CD4-positive, alpha-beta T cell treated with Interleukin-21 for 1 hour (primary cell): Measurements from ENCODE around the gene RAB37.

Source experiments
- DNase-seq: peaks from one replicate; pipeline ENCODE4 v3.0.0-alpha.2; 2020

RAB37 gene

GRCh38 chr17:74729368-74729767 lies 7.7 kb upstream of the RAB37 start:
- DNase-seq: no peak

DNA sequence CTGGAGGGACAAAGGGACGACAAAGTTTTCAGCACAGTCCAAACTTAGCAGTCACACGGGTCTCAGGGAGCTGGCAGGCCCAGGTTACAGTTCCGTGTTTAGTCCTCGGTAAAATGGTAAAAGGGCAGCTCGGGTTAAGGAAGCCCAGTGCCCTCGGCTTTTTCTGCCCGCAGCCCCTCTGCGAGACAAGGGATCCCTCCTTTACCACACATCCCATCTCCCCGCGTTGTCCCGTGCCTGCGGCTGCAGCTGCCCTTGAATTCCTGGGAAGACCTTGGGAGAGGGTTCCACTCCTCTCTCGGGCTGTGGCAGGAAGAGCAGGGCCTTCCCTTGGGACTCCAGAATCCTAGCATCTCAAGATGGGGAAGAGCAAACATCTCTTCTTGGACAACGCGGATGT lies 7.2 kb upstream of the RAB37 start:
- DNase-seq: no peak

- peak; percentile 74 for DNase-seq
Observed at GRCh38 chr17:74730491-74731346, 6.3 kb upstream of the RAB37 start.

DNA sequence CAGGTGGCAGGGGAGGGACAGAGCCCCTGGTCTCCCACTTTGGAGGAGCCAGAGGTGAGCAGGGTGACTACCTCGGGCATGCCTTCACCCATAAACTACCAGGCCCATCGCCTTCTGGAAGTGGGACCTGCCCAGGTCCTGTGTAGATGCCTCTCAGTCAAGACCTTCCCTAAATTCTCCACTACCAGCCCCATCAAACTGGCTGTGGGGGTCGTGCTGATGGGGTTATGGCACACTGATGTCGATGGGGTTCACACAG lies 5.8 kb upstream of the RAB37 start:
- no peak for DNase-seq

DNA sequence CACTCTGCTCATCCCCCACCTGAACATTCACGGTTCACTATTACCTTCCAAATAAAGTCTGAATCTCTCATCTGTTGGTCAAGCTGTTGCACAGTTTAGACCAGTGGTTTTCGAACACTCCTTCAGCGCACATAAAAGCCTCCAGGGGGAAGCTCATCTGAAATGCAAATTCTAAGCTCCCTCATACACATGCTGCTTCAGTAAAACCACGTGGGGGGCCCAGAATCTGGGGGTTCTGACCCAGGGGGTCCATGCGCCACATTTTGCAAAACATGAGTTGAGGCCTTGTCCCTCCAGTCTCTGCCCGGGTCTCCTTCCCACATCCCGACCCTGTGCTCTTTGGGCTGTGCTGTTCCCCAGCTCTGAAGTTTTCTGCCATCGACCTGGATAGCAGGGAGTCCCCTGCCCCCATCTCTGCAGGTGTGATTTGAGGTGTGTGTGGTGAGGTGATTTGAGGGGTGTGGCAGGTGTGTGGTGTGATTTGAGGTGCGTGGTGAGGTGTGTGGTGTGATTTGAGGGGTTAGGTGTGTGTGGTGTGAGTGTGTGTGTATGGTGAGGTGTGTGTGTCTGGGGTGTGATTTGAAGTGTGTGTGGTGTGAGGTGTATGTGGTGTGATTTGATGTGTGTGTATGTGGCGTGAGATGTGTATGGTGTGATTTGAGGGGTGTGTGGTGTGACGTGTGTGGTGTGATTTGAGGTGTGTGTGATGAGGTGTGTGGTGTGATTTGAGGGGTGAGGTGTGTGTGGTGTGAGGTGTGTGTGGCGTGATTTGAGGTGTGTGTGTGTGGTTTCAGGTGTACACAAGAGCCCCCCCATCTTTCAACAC lies 4.8 kb upstream of the RAB37 start:
- no peak for DNase-seq

GRCh38 chr17:74733365-74734122 lies 3.5 kb upstream of the RAB37 start:
- peak; percentile 49 for DNase-seq

DNA sequence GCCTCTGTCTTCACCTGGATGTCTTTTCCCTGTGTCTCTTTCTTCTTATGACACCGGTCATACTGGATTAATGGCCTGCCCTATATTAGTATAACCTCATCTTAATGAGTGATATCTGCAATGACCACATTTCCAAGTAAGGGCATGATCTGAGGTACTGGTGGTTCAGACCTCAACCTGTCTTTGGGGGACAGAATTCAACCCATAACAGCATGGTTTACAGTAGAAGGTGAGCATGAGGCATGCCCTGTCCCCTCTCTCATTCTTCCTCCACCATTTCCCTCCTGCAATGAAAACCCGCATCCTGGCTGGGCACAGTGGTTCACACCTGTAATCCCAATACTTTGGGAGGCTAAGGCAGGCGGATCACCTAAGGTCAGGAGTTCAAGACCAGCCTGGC lies 2.8 kb upstream of the RAB37 start:
- no peak for DNase-seq

GRCh38 chr17:74737299-74738050 lies 419 bp downstream of the RAB37 start:
- peak; percentile 49 for DNase-seq

GRCh38 chr17:74738051-74738996 lies 1.3 kb downstream of the RAB37 start:
- peak; percentile 83 for DNase-seq

GRCh38 chr17:74739227-74739831 lies 2.3 kb downstream of the RAB37 start:
- no peak for DNase-seq

DNA sequence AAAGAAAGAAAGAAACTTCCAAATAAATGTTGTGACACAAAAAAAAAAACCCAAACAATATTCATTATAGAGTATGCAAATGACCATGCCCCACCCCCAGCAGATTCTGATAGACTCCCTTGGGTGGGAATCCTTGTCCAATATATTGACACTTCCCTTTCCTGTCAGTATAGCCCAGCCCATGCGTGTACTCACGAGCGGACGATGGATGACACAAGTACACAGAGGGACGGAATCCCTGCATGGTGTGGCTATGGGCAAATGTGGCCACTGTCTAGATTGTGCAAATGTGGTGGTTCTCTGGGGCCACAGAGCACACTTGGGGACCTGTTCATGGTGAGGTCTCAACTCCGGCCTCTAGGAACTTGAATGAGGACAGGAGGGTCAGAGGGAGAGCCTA lies 3.1 kb downstream of the RAB37 start:
- DNase-seq: no peak

DNA sequence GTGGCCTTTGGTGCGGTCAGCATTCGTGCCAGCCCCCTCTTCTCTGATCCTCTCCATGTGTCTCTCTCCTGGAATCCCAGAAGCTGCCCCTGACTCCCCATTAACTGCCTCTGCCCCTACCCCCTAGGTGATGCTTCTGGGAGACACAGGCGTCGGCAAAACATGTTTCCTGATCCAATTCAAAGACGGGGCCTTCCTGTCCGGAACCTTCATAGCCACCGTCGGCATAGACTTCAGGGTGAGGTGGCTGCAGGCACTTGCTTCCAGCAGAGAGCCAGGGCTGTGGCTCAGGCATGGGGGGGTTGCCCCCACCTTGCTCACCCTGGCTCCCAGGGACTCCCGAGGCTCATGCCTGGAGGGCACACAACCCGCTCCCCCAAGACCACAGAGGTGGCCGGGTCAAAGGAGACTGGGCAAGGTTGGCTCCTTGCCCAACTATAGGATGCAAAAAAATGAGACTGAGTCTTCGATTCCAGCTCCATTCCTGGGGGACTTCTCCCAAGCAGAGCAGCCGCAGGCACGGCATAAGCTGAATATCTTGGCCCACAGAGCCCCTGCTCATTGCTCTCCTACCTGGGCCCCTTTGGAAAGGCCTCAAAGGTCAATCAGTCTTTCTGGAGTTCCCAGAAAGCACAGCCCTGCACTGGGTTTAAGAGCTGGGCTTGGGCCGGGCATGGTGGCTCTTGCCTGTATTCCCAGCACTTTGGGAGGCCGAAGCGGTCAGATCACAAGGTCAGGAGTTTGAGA lies 3.8 kb downstream of the RAB37 start:
- DNase-seq: no peak

GRCh38 chr17:74742153-74742515 lies 5.1 kb downstream of the RAB37 start:
- DNase-seq: peak; percentile 63

GRCh38 chr17:74742978-74743545 lies 6.0 kb downstream of the RAB37 start:
- DNase-seq: no peak

DNA sequence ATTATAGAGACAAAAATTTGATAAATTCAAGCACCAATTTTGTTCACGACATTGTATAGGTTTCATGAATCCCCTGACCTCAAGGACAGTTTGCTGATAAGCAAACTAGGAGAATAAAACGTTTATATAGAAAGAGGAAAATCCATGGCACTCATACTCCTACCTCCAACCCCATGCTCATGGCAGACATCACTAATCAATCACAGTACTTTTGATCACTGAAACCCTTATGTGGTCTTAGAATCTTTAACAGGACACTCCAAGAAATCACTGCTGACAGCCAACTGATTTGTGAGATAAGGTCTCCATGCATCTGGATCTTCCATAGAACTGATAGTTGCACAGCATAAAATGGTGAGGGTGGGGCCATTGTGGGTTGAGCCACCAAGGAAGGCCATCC lies 6.7 kb downstream of the RAB37 start:
- DNase-seq: no peak

DNA sequence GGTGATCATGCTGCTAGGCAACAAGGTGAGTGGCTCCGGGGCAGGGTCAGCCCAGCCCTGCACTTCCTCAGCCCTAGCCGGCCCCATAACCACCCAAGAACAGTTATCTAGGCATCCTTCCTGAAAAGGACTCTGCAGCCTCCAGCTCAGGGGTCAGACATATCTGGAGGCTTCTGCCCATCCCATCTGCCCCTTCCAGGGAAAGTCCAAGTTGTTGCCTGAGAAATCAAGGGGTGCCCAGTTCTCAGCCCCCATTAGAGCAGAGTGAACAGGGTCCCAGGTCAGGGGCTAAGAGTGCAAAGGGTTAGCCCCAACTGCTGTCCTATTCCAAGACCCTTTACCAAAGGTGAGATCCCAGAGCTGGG lies 7.3 kb downstream of the RAB37 start:
- DNase-seq: no peak

DNA sequence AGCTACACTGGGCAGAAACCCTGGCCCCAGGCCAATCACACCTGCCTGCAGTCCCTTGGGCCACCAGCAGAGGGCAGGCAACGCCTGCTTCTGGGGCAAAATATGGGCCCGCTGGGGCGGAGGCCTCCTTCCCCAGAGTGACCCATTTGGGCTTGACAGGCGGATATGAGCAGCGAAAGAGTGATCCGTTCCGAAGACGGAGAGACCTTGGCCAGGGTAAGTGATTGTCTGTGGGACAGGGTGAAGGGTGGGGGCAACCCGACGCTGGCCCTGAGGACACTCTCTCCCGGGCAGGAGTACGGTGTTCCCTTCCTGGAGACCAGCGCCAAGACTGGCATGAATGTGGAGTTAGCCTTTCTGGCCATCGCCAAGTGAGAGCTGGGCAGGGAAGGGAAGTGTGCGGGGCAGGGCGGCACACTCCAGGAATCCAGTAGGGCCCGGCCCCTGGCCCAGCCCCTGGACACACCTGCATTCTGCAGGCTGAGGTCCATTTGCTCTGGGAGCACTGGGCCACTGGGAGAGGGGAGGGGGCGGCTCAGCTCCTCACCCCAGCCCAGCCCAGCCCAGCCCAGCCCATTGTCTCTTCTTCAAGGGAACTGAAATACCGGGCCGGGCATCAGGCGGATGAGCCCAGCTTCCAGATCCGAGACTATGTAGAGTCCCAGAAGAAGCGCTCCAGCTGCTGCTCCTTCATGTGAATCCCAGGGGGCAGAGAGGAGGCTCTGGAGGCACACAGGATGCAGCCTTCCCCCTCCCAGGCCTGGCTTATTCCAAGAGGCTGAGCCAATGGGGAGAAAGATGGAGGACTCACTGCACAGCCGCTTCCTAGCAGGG lies 7.9 kb downstream of the RAB37 start:
- DNase-seq: peak; percentile 86

- DNase-seq: no peak
Observed at GRCh38 chr17:74745548-74746177, 8.6 kb downstream of the RAB37 start.

DNA sequence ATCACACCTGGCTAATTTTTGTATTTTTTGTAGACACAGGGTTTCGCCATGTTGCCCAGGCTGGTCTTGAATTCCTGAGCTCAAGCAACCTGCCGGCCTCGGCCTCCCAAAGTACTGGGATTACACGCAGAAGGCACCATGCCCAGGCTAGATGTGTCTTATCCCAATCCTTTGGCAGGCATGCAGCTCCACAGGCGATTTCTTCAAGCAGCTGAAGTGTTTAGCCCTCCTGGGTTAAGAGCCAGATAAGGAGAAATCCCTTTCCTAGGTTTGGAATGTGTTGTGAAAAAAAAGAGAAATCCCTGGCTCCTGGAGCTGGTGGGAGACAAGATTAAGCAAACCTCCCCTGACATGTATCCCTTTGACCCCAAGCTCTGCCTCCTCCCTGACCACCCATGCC lies 9.3 kb downstream of the RAB37 start:
- DNase-seq: no peak
